Activated CD8-positive, alpha-beta memory T cell treated with anti-CD3 and anti-CD28 coated beads, Interleukin-2, amount 50 U/mL, for 48 hours (primary cell): ENCODE data around the gene KCNMA1.

Experiments
- DNase-seq: peaks from one replicate; pipeline ENCODE4 v3.0.0-alpha.2; 2020

KCNMA1 gene

DNA sequence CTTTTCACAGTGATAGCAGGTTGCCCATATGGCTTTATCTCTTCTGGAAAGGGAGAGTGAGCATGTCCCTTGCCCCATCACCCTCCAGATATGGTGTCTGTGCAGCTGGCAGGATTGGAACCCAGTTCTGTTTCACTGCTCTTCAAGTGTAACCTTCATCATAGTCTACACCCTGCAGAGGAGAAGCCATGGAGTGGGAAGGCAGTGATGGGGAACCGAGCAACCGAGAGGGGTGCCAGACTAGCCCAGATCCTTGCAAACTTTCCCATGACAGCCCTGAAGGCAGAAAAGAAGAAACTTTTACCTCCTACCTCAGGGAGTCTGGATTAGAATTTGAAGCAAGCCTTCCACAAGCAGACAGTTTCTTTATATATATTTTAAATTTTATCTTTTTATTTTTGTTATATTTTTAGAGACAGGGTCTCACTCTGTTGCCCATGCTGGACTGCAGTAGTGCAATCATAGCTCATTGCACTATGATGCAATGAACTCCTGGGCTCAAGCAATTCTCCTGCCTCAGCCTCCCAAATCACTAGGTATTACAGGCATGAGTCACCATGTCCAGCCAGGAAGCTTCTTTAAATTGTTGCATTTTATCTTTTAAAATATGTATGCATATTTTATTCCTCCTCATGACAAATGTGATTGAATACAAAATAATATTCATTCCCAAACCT lies 133.3 kb downstream of the KCNMA1 start:
- no peak for DNase-seq

DNA sequence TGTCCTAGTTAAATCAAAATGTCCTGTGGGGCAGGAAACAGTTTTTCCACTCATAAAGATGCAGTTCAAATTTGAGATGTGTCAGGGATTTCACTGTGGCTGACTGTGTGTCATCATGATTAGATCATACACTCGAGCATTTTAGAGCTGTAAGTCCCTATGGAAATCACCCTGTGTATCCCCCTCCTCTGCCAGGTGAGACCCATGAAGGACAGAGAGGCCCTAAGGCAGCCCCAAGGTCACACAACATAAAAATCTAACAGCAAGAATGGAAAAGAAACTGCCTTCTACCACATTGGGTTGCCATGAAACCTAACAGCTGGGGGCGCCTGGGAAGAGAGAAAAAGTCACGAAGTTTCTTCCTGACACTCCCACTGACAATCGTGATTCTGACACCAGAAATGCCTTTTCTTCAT lies 135.8 kb downstream of the KCNMA1 start:
- DNase-seq: no peak

DNA sequence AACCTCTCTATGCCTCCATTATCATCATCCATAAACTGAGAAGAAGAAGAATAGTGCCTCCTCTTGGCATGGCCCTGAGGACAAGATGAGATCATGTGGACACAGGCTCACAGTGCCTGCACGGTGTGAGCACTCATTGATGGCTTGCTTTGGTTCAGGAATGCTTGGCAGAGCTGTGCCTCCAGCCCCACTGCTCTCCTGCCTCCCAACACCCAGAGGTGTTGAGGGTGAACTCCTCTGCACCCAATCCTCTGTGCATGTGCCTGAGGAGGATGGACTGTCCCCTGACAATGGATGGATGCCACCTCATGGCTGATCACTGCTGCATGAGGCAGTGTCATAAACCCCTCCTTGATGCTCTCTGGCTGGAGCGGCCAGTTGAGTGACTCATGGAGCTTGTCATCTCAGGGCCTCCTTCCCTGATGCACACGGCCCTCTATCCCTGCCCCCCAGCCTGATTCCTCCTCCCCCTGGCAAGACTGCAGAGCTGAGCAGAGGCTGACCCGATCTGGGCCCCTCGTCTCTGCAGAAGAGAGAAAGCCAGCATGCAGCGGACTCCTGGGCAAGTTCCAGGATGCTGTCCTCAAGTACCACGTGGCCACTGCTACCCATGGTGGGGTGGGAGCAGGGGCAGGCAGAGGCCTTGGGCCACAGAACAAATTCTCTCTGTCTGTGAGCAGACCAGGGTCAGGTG lies 136.3 kb downstream of the KCNMA1 start:
- peak; percentile 51 for DNase-seq

DNA sequence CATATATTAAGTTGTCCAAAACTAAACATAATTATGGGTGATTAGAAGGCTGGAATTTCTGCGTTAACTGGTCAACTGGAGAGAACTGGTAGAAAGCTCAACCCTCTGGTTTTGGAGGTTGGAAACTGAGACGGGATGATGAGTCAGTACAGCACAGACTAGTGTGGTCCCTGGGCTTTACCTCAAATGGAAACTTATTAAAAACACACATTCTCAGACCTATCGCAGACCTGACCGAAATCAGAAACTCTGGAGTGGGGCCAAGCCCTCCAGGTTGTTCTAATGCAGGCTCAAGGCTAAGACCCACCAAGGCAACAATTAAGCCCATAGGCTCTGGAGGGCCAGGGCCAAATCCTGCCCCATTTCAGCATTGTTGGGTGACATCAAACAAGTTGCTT lies 136.9 kb downstream of the KCNMA1 start:
- no peak for DNase-seq

DNA sequence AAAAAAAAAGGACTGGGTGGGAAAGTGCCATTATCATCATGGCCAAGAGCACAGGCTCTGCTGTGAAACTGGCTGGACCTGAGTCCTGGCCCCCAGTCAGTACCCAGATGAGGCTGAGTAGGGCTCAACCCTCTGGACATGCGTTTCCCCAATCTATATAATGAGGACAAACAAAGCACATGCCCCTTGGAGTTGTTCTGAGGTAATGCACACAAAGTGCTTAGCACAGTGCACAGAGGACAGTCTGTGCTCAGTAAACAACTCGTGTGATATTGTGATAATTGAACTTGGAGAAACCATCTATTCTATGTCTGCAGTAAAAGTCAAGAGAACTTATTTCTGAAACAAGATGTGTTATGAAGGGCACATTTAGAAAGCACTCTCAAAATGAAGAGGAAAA lies 138.8 kb downstream of the KCNMA1 start:
- DNase-seq: no peak

DNA sequence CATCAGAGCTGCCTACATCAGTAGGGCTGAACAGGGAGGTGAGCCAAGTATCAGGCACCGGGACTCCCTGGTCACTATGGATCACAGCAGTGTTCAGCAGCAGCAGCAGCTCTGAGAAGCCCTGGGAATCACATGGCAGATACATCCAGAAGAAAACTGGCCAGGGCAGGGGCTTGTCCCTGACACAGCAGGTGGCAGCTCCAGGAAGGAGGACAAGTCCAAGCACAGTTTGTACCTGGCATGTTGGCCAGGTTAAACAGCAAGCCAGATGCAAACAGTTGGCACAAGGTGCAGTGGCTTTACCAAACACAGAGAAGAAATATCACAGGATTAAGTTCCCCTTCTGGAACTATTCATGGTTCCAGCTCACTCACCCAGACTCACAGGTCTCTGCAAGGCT lies 139.4 kb downstream of the KCNMA1 start:
- no peak for DNase-seq

DNA sequence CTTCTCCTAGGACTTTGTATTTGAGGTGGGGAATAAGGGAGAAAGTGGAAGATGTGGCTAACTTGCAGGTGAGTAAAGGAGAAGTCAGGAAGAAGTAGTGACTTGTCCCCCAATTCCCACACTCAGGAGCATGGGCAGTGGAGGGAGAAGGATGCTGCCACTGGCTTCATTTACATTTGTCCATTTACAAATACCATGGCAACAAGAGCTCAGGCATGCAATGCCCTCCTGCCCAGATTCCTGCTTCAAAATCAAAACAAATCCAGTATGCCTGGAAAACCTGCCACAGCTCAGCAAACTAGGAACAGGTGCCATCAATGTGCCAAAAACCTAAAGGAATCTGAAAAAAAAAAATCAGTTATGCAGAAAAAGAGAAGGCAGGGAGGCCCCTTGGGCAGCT lies 139.9 kb downstream of the KCNMA1 start:
- DNase-seq: no peak

DNA sequence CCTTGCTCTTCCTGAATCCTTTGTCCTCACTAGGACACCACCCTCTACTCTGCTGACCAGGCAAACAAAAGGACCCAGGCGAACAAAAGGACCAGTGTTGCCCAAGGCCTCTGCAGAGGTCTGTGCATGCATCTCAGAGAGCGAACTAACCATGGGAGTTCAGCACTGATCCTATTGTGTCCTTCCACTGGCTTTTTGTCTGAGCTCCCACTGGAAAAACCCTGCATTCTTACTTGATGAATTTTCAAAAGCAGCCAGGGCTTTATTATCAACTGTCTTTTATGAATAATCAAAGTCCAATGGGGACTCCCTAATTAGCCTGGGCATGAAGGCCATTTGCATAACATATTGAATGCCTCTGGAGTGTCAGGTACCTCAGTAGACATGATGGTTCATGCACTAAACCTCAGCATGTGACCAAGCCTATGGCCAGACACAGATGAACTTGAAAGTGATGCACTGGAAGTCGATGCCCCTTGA lies 140.6 kb downstream of the KCNMA1 start:
- no peak for DNase-seq

DNA sequence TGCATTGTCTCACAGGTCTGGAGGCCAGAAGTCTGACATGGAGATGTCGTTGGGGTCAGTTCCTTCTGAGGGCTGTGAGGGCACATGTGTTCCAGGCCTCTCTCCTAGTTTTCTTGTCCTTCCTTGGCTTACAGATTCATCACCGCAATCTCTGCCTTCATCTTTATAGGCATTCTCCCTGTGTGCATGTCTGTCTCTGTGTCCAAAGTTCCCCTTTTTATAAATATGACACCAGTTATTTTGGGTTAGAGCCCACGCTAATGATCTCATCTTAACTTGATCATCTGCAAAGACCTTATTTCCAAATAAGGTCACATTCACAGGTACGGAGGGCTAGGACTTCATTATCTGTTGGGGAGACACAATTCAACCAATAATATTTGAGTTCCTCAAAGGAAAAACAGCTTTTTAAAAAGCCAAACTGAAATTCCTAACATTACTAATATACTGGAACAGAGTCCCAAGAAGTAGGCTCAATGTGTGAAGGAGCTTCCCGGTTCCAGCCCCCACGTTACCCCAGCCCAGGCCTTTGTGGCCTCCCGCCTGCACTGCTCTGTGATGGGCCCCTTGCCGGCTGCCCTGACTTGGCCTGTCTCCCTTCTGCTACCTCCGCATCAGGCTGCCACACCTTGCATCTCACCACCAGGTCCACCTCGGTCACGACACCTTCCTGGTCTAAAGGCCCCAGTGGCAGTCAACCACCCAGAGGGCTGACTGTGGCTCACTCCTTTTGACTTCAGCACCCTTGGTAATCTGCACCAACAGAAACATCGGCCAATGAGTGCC lies 142.7 kb downstream of the KCNMA1 start:
- no peak for DNase-seq

DNA sequence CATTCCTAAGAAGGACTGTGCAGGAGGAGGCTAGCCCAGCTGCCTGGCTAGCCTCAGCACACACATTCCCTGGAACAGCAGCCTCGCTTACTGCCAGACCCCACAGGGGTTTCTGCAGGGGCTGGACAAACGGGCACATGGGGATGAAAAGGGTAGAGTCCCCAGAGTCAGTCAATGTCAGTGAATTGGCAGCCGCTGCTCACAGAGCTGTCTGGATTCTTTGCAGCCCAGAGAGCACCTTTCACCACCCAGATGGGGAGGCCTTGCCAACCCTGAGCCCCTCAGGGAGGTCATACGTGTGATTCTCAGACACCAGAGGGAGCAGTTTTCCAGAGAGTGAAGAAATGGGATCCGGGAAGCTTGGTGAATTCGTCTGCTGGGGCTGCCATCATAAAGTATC lies 143.3 kb downstream of the KCNMA1 start:
- DNase-seq: no peak

DNA sequence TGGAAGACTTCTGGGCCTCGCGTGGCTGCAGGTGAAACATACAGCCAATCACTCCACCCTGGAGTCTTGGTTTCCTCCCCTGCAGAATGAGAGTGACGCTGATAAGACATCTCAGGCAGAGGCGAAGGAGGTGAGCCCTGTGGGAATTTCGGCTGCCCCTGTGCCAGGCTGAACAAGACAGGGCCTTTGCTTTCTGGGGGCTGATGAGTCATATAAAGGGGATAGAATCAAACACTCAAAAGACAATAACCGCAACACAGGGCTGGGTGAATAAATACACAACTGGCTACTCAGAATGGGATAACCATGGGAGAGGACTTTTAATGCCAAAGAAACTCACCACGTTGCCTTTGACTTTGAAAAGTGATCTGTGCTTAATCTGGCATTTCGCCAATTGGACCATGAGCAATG lies 143.8 kb downstream of the KCNMA1 start:
- no peak for DNase-seq

DNA sequence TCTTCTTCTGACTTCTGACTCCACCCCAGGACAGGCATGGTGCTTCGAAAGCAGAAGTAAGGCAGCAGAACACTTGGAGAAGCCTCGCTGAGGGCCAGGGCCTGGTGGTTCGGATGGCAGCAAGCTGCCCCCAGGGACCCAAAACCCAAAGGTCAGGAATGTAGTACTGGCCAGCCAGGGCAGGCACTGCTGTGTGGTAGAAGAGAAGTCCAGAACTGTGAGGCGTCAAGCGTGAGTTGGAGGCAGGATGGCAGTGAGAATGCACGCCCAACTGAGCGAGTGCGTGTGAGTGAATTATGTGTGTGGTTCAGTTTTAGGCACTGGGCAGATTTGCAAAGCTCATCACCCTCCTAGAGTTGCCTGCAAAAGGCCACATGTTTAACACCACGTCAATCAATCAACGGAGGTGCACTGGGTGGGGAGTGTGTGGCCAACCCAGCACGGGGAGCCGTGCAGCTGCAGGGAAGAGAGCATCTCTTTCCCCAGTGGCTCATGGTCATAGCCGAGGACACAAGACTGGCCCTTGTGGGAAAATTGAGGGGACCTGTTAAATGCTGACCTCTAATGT lies 144.3 kb downstream of the KCNMA1 start:
- no peak for DNase-seq

DNA sequence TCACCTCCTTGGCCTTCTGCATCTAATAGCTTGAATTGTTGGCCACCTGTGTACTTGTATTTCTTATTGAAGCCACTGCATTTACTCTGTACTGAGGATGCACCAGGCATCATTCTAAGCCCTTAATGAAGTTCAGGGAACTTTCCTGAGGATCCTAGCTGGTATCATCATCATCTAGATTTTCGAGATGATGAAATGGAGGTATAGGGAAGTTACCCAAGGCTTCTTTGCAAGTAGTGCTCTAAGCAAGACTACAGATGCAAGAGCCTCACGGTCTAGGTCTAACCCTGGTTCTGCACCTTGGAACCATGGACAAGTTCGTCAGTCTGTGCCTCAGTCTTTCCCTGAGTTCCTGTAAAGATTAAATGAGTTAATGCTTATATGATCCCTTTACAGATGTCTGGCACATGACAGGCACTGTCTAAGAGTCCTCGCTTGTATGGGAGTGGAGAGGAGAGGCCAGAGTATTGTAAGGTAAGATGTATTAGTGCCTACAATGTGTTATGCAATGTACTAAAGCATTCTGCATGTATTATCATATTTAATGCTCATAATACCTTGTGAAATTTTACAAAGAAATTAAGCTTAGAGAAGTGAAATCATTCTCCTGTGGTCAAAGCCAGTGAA lies 145.1 kb downstream of the KCNMA1 start:
- no peak for DNase-seq

DNA sequence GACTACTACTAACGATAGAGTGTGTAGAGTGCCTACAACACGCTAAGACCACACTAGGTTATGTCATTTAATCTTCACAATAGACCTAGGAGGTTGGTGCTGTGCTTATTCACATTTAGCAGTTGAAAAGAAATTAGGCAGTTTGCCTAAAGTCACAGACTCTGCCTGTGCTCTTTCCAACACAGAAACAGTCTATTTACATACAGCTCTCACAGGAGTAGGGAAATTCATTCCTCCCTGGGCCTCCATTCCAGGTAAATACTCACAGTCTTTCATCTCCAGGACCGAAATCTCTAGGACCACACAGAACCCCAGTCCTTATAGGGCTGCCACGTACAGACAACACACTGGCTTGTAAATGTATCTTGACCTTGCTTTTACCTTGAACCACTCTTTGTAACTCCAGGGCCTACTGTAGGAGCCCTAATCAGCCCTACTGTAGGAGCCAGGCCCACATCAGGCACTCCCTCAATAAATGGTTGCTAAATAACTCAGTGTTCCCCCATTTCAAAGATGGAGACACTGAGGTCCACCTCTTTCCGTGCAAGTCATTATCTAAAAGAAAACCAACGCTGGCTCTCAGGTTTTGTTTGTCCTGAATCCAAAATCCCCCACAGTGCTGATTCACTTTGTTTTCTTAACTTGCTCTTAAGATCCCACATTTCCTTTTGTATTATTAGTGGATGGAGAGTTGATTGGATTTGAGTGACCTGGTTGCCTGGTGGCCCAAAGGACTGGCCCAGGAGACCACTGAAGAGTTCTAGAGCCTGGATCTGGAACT lies 146.9 kb downstream of the KCNMA1 start:
- DNase-seq: no peak

DNA sequence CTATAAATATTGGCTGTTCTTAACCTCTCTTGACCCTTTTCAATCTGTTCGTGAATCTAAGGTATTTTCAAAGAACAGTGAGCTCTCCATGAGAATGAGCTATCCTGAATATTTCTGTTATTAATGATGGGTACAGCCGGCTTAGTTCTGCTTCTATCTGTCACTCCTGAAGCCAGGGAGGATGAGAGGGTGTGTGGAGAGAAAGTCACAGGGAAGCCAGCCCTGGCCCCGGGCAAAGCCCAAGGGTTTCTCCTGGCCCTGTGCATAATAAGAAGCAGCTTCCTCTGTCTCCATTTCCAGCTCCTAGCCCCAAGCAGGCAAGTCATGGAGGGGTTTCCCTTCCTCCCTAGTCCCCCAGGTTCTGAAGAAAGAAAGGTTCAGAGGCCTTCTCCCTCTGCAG lies 151.1 kb downstream of the KCNMA1 start:
- DNase-seq: no peak

DNA sequence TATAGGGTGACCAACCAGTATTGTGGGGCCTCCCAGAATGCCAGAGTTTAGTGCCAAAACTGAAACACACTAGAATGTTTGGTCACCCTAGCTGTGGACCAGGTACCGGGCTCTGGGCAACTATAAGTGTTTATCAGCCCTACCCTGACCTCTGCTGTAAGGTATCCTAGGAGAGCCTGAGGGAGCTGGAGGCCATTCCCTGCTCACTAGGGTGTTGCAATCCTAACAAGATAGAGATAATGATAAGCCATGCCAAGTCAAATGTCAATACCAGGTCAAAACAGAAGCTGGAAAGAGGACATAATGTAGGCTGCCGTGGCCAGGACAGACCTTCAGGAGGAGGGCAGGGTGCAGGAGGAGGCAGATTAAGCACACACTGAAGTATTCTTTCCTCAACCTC lies 151.8 kb downstream of the KCNMA1 start:
- DNase-seq: no peak

DNA sequence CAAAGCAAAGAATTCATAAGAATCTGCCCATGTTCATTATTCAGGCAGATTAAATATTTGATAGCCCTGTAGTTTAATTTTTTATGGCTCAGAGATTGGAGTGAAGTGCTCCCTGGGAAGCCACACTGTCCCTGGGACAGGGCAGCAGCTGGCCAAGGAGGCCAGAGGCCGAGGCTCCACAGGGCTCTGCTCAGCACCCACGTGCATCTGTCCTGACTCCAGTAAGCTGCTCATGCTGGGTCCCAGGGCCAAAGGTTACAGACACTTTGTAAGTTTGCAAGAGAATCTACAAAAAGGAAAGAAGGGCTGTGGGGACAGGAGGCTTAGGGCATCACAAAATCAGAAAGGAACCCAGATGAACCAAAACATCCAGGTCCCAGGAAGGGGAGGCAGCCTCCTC lies 155.5 kb downstream of the KCNMA1 start:
- no peak for DNase-seq

DNA sequence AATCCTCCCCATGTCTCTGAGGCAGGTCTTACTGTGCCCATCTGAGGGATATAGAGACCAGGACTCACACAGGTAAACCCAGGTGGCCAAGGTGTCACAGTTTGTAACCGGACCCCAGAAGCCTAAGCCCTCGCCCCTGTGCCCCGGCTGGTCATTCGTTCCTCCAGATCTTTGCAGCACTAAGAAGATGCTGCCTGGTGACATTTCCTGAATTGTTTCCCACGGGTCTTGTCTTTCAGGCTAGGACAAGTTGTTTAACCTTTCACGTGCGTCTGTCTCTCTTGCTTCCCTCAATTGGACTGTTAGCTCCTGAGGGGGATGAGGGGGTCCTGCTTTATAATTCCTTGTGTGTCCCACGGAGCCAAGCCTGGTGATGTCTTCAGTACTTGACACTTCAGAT lies 158.0 kb downstream of the KCNMA1 start:
- DNase-seq: no peak

DNA sequence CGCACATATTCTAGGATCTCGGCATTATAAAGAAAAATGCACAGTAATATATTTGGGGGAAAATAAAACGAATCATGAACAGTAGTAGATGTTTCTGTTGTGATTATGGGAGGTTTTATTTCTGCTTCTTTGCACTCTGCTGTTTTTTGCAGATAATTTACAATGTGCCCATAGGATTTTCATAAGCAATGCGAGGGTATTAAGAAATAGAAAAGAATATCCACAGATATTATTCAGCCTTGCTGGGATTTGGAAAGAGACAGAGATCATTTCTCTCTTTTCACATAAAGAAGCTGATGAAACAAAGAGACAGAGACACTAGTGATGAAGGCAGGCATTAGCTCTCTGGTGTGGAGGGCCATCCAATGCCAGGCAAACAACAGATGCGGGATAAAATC lies 158.6 kb downstream of the KCNMA1 start:
- DNase-seq: no peak

DNA sequence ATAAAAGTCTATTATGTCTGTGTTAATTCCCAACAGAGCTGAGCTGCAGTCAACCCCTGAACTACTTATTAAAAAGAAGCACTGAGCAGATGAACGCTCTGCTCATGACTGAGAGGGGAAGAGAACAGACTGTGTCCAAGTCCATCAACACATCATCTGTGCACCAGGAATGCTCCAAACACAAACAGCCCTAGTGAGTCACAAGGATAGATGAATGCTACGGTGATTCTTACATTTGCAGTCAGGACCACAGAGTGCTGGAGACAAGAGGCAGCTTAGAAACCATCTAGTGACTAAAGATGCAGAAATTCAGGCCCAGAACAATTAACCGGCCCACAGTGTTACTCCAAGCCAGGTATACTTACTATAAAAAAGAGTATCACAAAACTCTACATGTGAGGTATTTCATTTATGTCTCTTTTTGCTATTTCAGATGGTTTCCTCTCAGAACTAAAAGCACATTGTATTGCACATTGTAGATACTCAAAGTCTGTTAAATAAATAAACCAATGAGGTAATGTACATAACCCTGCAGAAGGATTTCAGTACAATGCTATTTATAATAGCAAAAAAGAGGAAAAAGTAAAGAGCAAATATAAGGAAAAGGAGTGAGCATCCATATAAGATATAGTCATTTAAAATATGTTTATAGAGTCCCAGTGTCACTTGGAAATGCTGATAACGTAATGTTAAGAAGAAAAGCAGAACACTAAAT lies 159.2 kb downstream of the KCNMA1 start:
- DNase-seq: no peak

DNA sequence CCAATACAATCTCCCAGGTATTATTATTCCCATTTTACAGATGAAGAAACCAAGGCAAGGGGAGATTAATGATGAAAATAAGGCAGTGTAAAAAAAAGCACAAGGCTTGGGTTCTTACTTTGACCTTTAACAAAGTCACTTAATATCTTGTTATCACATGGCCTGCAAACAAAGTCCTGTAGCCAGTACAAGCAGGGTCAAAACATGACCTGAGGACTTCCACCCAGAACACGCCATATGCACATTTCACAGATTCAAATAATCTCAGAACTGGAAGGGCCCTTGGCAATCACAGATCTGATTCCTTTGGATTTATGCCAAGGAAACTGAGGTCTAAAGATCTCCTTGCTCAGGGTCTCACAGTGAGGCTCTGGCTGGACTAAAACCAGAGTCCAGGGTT lies 162.1 kb downstream of the KCNMA1 start:
- DNase-seq: no peak

DNA sequence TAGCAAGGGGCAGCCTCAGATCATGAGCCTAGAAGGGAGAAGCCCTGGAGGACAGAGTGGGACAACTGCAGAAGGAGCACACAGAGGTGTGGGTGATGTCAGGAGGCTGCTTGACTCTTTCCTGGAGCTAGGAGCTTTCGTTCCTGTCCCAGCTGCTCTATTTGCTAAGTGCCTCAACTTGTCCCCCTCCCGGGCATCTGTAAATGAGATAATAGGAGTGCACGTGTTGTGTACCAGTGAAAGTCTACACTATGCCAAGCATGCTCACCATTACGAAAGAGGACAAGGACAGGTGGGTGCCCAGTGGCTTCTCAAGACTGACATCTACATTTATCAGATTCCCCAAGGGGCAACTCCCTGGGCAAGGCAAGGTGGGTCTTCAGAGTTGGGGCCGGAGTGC lies 162.7 kb downstream of the KCNMA1 start:
- no peak for DNase-seq
